Neural crest cell (in vitro differentiated cells): ENCODE results near the gene NEK10. TPM values are rescaled to one million over a fixed set of nuclear protein-coding genes. Genes with fewer than 3 reads are reported as not detected.

ENCODE experiments used
- DNase-seq: peaks from one replicate; pipeline ENCODE4 v3.0.0; 2021; ENCODE audit warnings: low read depth, mixed read lengths, low spot score
- H3K27ac Mint-ChIP-seq: one replicate; pipeline ENCODE4 v1.8.0; 2021; ENCODE audit warnings: mild to moderate bottlenecking, mixed read lengths; ENCODE audit not compliant: unreplicated experiment
- H3K27me3 Mint-ChIP-seq: 2 replicates; pipeline ENCODE4 v1.8.0; 2021; ENCODE audit warnings: low read depth, mild to moderate bottlenecking, mixed read lengths
- H3K36me3 Mint-ChIP-seq: 2 replicates; pipeline ENCODE4 v1.8.0; 2021; ENCODE audit warnings: low read depth, mild to moderate bottlenecking, mixed read lengths
- H3K4me1 Mint-ChIP-seq: 2 replicates; pipeline ENCODE4 v1.8.0; 2021; ENCODE audit warnings: mixed read lengths
- H3K4me3 Mint-ChIP-seq: one replicate; pipeline ENCODE4 v1.8.0; 2021; ENCODE audit warnings: mild to moderate bottlenecking, mixed read lengths
- H3K9me3 Mint-ChIP-seq: 2 replicates; pipeline ENCODE4 v1.8.0; 2021; ENCODE audit warnings: mixed read lengths
- CTCF ChIP-seq: fragments of 200-600 bp; sonication (generic); conservative IDR thresholded peaks from 2 replicates; pipeline ENCODE4 v1.5.0; 2021; ENCODE audit warnings: antibody characterized with exemption, mild to moderate bottlenecking
- total RNA-seq: library from RNA; stranded (reverse); gene quantifications from 2 replicates; pipeline ENCODE4 v1.2.1, GENCODE V29; 2021

The NEK10 gene
- total RNA-seq, 1 donor from 2014 or later: 2.7 TPM

DNA sequence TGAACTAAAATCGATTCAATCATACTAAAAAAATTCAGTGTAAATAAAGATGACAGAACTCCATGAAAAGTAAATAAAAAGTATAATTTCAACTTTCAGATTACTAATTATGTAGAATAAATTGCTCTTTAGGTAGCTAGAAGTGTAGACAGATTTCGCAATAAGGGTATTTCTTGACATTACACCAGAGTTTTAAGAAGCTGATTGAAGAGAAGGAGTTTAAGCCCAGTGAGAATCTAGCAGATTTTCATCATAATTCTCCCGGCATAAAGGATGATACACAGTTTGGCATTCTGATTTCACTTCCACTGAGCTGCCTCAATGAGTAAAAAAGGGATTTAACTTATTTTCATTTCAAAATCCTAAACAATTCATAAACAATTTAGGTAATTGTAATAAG, 259.2 kb downstream of the NEK10 start:
- Mint-ChIP-seq H3K9me3 (peaks cover 2% of the 10 kb centered on the region), H3K36me3 (no peaks in the 10 kb centered on the region), H3K4me1 (peaks cover 5% of the 10 kb centered on the region), H3K27me3 (no peaks in the 10 kb centered on the region), H3K27ac (no peak overlapping the region), H3K4me3 (no peak overlapping the region)
- no peak for TF ChIP-seq CTCF
- DNase-seq: no peak

DNA sequence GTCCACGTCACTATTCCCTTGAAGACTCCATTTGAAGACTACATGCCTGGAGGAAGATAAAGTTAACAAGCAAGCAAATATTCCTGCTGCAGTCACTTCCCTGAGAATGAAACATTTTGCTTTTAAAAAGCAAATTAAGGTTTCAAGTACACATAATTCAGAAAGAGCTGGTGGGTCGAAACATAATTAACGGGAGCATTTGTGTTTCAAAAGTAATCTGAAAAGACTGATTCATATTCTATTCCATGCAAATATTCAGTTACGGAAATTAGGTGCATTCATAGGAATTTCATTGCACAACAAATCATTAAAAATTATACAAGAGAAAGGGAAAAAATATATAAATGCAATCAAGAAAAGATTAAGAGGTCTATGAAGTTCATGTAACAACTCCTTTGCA, 260.9 kb downstream of the NEK10 start:
- Mint-ChIP-seq H3K4me3 (no peak overlapping the region), H3K27ac (no peak overlapping the region), H3K36me3 (no peaks in the 10 kb centered on the region), H3K27me3 (no peaks in the 10 kb centered on the region), H3K4me1 (peaks cover 7% of the 10 kb centered on the region), H3K9me3 (no peaks in the 10 kb centered on the region)
- TF ChIP-seq CTCF: no peak
- DNase-seq: no peak

DNA sequence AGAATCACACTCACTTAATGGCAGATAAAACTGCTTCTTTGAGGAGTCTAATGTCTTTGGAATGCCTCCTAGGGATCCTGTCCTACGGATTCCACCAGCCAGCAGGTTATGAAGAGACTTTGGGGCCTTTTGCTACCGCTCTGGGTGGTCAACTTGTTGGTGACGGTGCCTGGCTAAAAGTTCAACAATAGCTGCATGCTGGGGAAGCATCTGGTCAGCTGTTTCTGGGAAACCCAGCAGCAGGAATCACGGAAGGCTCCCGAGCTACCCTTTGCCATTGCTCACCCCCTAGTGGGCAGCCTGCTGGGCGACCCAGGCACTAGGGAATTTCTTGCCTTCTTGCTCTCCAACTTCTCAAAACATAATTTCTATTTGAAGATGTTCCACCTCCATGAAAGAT, 263.3 kb downstream of the NEK10 start:
- H3K27ac Mint-ChIP-seq: no peak overlapping the region
- no peaks in the 10 kb centered on the region for H3K9me3 Mint-ChIP-seq
- TF ChIP-seq CTCF: peak; percentile 45
- H3K4me3 Mint-ChIP-seq: no peak overlapping the region
- peak; percentile 3 for DNase-seq
- peaks cover 7% of the 10 kb centered on the region for H3K4me1 Mint-ChIP-seq
- H3K27me3 Mint-ChIP-seq: no peaks in the 10 kb centered on the region
- no peaks in the 10 kb centered on the region for H3K36me3 Mint-ChIP-seq

GRCh38 chr3:27097182-27097581, 272.0 kb downstream of the NEK10 start:
- Mint-ChIP-seq H3K4me3 (no peak overlapping the region), H3K4me1 (peaks cover 13% of the 10 kb centered on the region), H3K27ac (no peak overlapping the region), H3K27me3 (no peaks in the 10 kb centered on the region), H3K36me3 (peaks cover 2% of the 10 kb centered on the region), H3K9me3 (no peaks in the 10 kb centered on the region)
- no peak for TF ChIP-seq CTCF
- no peak for DNase-seq

DNA sequence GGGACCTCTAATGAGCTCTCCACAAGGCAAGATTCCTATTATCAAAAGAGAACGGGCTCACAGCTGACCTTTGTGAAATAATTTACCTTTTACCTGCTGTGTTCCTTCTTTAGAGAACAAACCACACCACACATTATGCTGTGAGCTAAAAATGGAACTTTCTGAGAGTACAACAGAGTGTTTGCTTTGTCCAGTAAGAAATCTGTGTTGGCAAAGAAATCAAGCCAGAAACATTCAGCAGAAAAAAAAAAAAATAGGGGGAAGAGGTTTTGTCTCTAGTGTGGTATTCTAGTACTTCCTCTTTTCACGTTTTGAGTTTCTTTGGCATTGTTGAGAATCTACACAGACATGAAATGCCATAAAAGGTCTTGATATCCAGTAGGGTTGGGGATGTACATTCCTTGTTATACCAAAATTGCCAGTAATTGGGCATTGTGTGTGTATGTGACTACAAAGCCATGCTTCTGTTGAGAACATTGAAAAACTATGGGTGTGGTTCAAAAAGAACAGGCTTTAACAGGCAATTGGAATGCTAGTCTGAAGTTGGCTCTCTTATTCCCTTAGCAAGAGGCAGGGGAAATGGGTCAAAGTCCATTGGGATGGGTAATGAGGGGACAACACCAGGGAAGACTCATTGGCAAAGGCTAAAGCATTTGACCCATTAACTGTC, 273.5 kb downstream of the NEK10 start:
- Mint-ChIP-seq H3K9me3 (peaks cover 5% of the 10 kb centered on the region), H3K36me3 (peaks cover 2% of the 10 kb centered on the region), H3K4me3 (no peak overlapping the region), H3K4me1 (peaks cover 13% of the 10 kb centered on the region), H3K27ac (no peak overlapping the region), H3K27me3 (no peaks in the 10 kb centered on the region)
- DNase-seq: no peak
- no peak for TF ChIP-seq CTCF
